NCI-H2196 (cell line): ENCODE results near the gene ZNF417.
"Not testable (repeated sequence)": the region's sequence is repeated elsewhere in the genome, so short reads cannot be mapped to it uniquely, and the experiment has no call there.

Experiments
- DNase-seq: peaks from one replicate; lab custom pipeline; 2025; ENCODE audit not compliant: unreplicated experiment; lab: John Stamatoyannopoulos, UW

Gene ZNF417

DNA sequence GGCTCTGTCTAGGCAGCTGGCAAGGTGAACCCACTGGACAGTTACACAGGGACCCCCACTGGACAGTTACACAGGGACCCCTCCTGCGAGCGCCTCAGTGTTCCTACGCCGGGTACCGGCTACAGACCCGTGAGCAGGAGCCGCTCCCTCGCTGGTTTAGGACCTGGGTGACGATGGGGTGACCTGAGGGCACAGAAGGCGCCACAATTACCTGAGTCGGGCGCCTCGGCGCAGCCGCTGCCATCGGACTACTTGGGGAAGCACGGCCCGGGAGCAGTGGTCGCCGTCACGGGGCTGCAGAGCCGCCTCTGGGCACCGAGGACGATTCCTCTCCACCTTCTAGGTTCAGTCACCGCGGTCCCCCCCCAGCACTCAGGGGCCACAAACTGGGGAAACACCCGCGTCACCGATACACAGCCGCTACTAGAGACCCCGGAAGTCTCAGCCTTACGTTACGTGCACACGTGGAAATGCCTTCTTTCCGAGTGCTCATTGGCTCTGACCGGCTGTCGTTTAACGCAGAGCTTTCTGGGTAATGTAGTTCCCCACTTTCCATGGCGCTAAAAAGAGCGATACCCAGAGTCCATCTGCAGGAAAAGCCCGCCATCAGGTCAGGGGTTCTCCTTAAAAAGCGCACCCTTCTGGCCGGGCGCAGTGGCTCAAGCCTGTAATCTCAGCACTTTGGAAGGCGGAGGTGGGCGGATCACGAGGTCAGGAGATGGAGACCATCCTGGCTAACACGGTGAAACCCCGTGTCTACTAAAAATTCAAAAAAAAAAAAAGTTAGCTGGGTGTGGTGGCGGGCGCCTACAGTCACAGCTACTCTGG lies at the start of gene ZNF417:
TSS of gene ZNF417 (minus strand) at position 425 of the 828 bp plus-strand sequence. CDS start at position 244, 181 bp downstream.
- peak; percentile 91 for DNase-seq

- no peak for DNase-seq
These were observed 48.4 kb upstream of the ZNF417 start for GRCh38 chr19:57964761-57965160.

- DNase-seq, result no peak
These were observed 45.4 kb upstream of the ZNF417 start for GRCh38 chr19:57961785-57962184.

GRCh38 chr19:57954996-57955395 lies 38.6 kb upstream of the ZNF417 start:
- DNase-seq, result no peak

- no peak for DNase-seq
These were observed 33.3 kb upstream of the ZNF417 start for GRCh38 chr19:57949702-57950101.

- no peak for DNase-seq
These were observed 32.9 kb upstream of the ZNF417 start for GRCh38 chr19:57949296-57949695.

DNA sequence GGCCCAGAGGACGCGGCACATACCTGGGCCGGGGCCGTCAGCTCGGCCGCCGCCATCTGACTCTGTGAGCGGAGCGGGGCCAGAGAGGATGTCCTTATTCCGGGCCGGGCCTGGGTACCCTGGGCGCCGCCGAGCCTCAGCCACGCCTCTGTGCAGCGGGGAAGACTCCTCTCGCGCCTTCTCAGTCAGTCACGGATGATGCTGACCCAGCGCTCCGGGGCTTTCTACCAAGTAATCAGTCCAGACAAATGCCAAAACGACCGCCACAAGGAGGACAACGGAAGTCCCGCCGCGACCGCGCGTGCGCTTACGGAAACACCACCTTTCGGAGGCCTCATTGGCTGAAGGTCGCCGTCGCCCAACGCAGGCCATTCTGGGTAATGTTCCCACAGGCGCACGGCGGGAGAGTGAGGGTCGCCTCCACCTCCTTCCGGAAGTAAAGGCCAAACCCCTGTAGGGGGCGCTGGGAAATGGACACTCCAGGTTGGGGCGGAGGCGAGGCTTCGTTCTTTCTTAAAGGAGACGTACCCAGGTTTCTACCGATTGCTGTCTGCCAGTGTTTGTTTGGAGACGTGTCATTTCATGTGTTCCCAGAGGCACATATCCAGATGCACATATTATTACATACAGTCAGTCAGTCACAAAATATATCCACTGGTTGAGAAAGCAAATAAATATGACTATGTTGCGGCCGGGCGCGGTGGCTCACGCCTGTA lies 31.2 kb upstream of the ZNF417 start, which contains the start of gene ZNF256:
TSS of gene ZNF256 (minus strand) at position 288 of the 716 bp plus-strand sequence. CDS start at position 56, 232 bp downstream.
- peak; percentile 93 for DNase-seq

DNA sequence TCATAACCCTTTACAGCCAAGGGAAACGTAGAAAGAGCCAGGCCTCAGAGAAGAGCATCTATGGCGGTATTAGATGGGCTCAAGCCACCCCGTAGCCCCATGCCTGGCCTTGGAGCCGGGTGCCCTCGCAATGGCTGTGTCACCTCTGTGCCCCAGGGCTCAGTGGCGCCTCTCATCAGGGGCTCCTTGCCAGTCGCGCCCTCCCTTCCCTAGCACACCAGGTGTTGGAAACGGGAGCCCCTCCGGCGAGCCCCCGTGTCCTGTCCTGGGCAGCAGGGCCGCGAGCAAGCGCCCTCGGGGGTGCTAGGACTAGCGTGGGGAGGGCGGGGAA lies 30.7 kb upstream of the ZNF417 start:
- DNase-seq, result no peak

GRCh38 chr19:57946316-57946715 lies 29.9 kb upstream of the ZNF417 start:
- DNase-seq, result no peak

DNA sequence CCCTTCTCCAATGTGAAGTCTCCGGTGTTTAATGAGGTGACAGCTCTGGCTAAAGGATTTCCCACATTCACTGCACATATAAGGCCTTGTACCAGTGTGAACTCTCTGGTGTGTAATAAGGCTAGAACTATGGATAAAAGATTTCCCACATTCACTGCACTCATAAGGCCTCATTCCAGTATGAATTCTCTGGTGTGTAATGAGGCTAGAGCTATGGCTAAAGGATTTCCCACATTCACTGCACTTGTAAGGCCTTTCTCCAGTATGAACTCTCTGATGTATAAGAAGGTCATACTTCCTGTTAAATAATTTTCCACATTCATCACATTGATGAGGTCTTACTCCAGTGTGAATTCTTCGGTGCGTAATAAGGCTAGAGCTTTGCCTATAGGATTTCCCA lies 25.2 kb upstream of the ZNF417 start:
- no peak for DNase-seq

DNA sequence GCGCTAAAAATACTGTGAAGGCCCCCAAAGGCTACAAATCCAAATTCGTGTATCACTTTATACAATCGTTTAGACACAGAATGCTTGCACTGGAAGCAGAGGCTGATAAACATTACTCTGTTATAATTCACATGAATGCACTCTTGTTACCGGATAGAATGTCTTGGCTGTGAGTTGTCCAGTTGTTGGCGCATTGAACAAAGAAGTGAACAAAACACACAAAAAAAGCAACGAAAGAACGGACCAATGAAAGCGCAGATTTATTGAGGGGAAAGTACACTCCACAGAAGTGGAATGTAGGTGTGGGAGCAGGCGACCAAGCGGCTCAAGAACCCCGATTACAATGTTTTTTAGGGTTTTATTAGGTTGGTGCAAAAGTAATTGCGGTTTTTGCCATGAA lies 19.3 kb upstream of the ZNF417 start:
- DNase-seq, result no peak

DNA sequence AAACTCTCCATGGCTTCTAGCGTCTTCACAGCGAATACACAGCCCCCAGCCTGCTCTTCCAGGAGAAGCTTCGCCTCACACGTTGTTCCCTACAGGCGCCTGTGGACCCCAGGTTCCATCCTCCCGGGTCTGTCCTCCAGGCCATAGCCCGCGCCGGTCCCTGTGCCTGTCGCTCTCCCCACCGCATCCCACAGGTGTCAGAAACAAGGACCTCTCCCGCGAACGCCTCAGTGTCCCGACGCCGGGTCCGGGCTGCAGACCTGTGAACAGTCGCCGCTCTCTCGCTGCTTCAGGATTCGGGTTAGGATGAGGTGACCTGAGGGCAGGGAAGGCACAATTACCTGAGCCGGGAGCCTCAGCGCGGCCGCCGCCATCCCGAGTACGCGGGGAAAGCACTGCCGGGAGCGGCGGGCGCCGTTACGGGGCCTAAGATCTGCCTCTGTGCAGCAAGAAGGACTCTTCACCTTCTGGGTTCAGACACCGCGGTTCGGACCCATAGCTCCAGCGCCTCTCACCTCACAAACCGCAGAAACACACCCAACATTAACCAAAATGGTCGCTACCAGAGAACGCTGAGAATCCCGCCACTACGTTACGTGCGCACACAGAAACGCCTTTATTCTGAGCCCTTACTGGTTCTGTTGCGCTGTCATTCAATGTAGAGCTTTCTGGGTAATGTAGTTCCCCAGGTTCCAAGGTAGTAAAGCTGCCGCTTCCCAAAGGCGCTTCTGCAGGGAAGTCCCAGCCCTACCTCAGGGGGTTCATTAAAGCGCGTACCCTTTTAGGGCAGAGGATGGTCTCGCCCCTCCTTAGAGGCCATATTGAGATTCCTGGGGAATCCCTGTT lies 18.7 kb upstream of the ZNF417 start, which contains the start of gene ZNF418:
TSS of gene ZNF418 (minus strand) at position 583 of the 846 bp plus-strand sequence. CDS start 1,580 bp downstream, outside the sequence.
- no peak for DNase-seq

DNA sequence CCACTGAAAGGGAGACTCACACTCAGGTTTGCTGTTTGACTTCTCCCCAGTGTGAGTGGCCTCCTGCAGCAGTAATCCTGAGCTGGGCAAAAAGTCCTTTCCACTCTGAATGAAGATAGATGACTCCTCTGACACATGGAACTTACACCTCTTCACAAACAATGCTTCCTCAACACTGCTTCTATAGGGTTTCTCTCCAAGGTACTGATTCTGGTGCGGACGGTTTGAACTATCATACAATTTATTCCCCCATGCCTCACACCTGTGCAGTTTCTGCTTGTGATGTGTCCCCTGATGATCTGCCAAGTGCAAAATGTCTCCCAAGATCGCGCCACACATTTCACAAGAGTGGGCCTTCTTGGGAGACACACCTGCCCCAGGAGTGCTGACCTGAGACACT lies 11.2 kb upstream of the ZNF417 start:
- DNase-seq, result no peak

DNA sequence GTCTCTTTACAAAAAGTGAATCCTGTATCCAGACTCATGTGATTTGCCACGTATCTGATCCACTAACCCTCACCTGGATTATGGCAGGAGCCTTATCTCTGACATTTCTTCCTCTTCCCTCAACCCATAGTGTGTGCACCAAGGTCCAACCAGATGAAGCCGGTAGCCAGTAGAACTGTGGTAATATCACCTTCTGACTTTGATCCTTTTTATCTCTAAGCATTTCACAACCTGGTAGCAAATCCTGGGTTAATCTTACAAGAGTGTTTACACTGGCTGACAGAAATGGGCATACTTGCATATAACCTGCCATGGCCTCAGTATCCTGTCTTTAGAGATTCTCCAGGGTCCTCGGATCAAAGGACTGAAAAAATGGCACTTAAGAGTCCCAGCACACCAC lies 1.9 kb downstream of the ZNF417 start:
- no peak for DNase-seq

DNA sequence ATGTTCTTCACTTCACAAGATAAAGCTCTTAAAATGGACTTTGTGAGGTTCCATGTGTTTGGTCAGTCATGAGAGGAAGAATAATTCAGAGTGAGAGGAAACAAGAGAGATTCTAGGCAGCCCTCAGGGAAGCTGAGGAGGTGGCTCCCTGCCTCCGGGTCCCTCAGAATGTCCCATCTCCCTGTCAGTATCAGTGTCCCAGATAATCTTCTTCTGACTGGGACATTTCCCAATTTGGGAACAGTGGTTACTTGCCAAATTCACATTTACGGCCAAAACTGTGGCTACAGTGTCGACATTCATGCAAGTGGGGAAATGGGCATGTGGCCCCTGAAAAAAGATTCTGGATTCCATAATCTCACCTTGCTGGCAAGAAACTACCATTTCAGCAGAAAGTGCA lies 9.0 kb downstream of the ZNF417 start:
- DNase-seq, result no peak

GRCh38 chr19:57905258-57905657 lies 11.1 kb downstream of the ZNF417 start:
- no peak for DNase-seq

- DNase-seq, result no peak
These were observed 12.7 kb downstream of the ZNF417 start for GRCh38 chr19:57903618-57904184.

DNA sequence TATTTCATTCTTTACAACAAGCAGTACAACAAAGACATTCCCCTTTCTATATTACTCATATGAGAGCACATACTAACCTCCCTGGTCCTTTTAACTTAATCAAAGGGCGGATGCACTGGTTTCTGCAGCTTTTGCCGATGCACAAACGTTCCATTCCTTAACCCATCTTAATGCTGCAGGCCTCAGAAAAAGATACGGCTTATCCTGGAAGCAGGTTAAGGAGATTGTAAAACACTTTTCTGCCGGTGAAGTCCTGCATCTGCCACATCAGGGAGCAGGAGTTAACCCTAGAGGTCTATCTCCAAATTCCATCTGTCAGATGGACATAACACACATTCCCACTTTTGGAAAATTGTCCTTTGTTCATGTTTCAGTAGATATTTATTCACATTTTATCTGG lies 16.1 kb downstream of the ZNF417 start:
- DNase-seq, result no peak

DNA sequence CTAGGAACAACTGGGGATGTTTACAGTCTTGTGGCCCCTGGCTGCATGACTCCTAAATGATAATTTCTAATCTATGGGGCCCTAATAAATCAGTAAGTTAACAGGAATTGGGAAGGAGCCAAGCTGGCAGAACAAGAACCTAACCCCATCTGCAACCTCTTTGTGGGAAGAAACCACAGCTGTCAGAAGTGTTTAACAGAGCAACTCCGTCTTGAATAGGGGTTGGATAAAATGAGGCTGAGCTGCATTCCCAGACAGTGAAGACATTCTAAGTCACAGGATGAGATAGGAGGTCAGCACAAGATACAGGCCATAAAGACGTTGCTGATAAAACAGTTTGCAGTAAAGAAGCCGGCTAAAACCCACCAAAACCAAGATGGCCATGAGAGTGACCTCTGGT lies 25.7 kb downstream of the ZNF417 start:
- not testable (repeated sequence) for DNase-seq

DNA sequence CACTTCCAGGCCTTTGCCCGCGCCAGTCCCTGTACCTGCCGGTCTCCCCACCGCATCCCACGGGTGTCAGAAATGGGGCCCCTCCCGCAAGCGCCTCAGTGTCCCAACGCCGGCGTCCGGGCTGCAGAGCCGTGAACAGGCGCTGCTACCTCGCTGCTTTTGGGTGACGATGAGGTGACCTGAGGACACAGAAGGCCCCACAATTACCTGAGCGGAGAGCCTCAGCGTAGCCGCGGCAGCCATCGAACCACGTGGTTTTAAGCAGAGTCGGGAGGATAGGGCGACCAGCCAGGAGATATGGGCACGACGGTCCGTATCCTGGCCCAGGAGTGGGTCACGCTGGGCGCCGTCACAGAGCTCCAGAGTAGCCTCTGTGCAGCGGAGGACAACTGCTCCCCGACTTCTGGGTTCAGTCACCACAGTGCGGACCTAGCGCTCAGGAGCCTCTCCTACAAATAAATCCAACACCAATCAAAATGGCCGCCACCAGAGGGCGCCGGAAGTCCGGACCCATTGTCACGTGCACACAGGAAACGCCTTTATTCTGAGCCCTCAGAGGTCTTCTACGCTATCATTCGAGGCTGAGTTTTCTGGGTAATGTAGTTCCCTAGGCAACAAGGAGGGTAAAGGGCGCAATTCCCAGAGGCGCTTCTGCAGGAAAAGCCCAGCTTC lies 27.7 kb downstream of the ZNF417 start, which contains the start of gene ZNF814:
TSS of gene ZNF814 (minus strand) at position 478 of the 672 bp plus-strand sequence. CDS start at position 243, 235 bp downstream.
- no peak for DNase-seq
